GM04504 (cell line): ENCODE data around the gene MRPL19.

Source experiments
- DNase-seq: peaks from one replicate; pipeline ENCODE4 v3.0.0-alpha.2; 2012; ENCODE audit warnings: low read depth

The MRPL19 gene

DNA sequence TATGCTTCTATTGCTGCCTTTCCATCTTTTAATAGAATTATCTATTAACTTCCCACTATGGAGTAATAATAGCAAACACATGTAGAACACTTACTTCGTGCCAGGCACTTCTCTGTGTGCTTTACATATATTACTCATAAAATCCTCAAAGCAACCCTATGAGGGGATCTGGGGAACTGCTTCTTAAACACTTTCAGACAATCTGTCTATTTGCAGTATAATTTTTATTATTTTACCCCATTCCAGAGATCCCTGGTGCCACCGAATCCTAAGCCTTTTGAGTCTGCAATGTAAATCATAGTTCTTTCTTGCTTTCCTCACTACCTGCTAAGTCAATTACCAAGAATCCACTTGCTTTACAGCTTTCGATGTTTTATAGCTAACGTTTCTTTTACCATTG, 89.7 kb downstream of the MRPL19 start:
- no peak for DNase-seq

DNA sequence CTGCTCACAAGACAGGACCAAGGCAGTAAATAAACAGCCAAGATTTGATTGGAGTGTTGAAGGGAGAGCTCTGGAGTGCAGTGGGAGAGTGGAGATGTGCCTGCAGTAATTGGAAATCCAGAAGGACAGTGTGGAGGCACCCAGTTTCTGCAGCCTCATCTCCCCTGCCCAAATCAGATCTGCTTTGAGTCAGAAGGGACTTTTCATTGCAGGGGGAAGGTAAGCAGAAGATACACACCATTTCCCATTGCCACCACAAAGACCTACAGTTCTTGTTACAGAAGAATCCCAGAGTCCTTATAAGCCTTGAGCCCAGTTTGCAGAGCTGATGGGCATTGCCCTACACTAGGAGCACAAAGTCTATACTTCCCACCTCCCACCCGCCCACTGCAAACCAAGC, 91.4 kb downstream of the MRPL19 start:
- no peak for DNase-seq
